T-helper 9 cell (primary cell): ENCODE data around the gene LAMA3.

Source experiments
- DNase-seq: peaks from one replicate; pipeline ENCODE4 v3.0.0-alpha.2; 2020

The LAMA3 gene

DNA sequence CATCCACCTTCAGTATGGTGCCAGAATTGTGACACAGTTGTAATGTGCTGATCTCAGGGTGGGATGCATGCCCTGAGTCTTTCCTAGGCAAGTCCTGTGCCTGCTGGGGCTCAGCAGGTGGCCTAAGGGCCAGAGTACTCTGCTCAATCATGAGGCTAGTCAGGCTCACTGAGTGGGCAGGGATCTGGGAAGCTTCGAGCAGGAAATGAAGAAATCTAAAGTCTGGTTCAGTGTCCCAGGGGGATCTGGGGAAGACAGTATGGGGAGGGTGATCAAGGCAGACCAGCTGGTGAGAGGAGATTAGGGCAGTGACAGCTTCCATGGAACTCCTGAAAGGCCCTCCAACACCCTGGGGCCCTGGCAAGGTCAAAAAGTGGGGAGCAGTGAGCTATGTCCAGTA, 17.7 kb upstream of the LAMA3 start:
- DNase-seq: no peak

DNA sequence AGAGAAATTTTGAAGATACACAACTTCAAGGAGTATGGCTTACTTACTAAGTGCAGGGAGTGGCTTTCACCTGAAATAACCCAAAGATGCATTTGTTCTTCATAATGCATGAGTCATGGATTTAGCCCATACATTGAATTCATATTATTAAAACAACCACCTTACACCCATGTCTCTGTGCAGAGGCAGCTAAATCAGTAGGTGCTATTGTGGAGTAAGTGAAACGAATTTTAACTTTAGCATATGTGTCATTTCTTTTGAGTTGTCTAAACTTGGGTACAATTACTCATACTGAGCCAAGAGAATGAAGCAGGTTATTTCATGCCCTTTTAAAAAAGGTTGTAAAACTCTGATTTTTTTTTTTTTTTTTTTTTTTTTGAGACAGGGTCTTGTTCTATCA, 15.5 kb upstream of the LAMA3 start:
- no peak for DNase-seq

DNA sequence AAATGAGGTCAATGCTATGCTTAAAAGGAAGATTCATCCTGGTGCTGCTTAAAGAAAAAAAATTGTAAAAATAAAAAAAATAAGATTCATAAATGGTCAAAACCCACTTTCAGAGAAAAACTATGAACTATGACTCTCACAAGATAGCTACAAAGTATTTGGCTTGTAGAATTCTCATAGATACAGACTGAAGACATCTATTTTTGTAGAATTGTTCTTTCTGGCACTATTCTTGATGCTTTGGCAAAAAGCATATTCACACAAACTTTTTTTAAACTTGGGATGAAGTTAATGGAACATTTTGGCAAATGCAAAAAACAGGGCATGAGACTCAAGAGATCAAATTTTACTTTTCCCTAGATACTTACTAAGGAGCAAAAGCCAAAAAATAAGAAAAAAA, 14.0 kb upstream of the LAMA3 start:
- DNase-seq: no peak

DNA sequence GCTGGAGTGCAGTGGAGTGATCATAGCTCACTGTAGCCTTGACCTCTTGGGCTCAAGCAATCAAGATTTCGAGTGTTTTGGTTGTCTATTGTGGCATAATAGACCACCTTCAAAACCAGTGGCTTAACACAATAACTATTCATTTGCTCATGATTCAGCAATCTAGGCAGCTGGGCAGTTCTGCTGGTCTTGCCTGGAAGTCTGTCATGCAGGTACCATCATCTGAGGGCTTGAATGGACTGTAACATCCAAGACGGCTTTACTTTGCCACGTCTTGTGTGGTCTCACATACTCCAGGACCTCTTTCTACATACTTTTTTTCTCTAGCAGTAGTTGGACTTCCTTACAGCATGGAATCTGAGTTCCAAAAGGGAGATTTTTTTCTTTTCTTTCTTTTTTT, 13.4 kb upstream of the LAMA3 start:
- DNase-seq: no peak

DNA sequence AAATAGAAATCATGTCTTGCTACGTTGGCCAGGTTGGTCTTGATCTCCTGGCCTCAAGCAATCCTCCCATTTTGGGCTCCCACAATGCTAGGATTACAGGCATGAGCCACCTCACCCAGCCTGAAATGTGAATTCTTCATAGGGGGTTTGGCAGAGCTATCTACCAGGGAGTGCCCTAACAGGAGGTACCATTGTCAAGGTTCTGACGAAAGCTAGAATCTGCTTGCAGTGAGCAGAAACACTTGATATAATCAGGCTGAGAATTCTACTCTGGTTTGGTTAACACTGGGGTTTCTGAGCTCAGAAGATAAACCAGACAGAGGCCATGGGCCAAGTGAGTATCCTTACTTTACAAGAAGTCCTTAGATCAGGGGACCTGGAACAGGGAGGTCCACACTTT, 7.2 kb upstream of the LAMA3 start:
- DNase-seq: no peak

DNA sequence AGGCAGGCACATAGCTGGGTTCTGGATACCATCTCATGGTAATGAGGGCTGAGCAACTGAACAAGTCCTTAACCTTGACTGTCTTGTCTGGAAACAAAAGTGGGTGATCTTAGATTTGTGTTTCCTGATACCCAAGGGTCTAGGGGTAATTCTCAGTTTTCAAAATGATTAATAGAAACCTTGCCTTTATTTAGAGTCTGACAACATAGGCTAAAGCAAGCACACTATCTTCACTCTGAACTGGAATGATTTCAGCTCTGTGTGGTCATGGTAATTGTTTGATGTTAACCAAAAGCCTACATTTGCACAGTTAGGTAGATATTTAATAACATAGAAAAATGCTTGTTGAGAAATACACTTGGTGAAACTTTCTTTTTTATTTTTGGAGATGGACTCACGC, 6.8 kb upstream of the LAMA3 start:
- no peak for DNase-seq

DNA sequence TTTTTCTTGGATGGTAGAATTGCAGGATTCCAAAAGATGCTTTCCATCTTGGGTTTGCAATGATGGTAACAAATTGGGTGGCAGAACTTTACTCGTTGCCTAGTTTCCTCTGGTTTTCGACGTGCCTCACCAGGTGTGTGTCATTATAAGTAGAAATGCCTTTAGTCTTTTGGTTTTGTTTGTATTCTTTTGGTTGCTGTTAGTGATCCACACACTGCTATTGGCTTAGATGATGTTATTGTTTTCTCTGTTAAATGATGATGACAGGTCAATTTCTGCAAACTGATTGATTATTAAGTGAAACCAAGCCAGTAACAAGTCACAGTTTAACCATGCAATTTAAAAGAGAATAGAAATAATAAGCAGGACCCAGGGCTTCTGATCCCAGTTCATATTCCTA, 6.1 kb upstream of the LAMA3 start:
- no peak for DNase-seq

DNA sequence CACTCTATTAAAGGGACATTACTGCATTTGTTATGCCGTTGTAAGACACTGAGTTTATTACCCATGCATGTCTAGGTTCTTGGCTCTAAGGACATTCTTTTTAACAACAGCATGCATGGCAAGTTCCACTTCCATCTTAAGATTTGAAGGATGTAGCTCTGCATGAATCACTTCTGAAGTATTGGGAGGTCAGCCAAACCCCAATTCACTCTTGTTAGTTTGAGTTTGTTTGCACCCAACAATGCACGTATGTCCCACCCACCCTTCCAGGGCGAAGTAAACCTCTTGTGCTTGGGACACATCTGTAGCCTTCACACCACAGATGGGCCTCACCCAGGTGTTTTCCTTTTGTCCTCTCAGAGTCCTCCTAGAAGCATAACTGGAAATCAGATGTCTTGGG, 5.6 kb upstream of the LAMA3 start:
- DNase-seq: no peak

DNA sequence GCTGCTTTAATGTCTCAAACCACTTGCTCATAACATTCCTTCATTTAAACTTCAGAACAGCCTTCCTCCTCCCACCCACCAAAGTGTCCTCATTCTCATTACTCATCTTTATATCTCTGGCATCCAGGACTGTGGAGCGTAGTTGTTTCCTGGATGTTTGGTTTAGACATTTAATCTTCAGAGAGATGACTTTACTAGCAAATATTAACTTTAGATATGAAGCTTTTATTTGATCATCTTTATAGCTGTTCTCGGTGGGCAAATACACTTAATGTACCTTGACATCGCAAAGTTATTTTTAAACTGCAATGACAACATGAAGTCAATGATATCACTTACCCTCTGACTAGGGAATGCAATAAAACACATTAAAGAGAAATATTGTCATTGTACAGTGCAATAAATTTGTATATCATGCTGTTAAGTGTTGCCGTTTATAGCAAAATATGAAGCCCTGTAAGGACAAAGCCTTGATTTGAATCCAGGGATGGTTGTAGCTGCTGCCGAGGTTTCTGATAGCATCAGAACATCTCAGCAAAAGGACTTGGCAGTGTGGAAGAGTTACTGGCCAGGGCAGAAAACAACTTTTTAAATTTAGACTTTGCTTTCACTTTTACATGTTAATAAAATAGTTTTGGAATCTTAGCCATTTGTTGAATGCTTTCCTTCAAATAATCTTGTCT, 4.6 kb upstream of the LAMA3 start:
- no peak for DNase-seq

DNA sequence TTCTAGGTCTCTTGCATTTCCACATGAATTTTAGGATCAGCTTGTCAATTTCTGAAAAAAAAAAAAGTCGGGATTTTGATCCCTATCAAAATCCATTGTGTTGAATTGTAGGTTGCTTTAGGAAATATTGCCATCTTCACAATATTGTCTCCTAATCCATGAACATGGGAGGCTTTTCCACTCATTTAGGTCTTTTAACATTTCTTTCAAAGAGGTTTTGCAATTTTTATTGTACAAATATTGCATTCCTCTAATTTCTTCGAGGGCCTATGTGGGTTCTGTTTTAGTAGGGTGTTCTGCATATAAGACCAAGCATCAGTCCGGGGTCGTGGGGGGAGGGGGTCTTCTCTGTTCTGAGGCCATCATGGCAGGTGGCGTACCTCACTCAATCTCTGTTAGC, 725 bp upstream of the LAMA3 start:
- no peak for DNase-seq

DNA sequence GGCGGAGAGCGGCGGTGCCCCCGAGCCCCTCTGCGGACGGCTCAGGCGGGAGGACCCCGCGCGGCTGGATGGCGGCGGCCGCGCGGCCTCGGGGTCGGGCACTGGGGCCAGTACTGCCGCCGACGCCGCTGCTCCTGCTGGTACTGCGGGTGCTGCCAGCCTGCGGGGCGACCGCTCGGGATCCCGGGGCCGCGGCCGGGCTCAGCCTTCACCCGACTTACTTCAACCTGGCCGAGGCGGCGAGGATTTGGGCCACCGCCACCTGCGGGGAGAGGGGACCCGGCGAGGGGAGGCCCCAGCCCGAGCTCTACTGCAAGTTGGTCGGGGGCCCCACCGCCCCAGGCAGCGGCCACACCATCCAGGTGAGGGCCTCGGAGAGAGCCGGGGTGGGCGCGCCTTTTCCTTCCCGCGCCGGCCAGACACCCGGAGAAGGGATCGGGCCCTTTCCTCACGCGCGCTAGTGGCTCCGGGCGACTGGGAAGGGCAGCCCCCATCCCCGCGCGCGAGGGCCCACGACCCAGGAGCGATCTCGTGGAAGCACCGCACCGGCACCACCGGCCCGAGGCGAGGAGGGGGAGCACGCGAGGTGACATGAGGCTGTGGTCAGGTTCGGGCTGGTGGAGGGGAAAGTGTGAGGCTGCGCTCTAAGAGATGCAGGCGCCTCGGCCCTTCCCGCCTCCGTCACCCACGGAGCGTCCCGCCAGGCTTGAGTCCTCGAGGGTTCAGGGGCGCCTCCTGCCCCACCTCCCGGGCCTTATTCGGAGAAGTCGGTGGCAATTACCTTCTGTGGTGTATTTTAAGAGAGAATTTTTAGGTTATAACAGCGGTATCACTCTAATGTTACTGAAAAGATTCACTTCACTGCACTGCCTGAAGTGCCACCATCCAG, 607 bp downstream of the LAMA3 start:
- DNase-seq: peak; percentile 2

DNA sequence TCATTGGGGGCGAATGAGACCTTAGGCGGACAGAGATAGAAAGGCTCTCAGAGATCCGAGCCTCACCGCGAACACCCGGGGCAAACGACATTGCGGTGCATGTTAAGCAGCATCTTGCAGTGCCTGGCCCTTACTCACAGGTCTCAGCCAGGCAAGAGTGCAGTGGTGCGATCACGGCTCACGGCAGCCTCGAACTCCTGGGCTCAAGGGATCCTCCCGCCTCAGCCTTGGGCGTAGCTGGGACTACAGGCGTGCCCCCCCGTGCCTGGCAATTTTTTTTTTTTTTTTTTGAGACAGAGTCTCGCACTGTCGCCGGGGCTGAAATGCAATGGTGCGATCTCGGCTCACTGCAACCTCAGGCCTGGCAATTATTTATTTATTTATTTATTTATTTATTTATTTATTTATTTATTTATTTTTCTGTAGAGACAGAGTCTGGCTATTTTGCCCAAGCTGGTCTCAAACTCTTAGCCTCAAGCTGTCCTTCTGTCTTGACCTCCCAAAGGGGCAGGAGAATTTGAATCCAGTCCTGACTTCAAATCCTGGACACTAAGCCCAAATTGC, 1.3 kb downstream of the LAMA3 start:
- no peak for DNase-seq

DNA sequence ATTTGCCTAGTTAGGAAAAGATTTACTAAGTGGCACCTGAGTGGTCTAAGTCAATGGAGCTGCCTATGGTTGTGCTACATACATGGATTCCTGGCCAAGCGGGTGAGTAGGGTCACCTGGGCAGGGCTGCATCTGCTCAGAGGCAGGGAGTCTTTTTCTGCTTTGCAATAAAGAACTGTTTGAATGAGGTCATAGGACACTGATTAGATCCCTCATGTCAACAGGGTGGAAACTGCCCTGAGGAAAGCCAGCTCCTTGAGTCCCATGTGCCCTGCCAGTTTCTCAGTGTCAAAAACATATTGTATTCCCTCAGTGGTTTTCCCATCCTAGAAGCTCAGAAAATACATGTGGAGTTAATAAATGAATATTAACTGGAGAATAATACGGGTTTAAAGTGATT, 4.6 kb downstream of the LAMA3 start:
- no peak for DNase-seq

DNA sequence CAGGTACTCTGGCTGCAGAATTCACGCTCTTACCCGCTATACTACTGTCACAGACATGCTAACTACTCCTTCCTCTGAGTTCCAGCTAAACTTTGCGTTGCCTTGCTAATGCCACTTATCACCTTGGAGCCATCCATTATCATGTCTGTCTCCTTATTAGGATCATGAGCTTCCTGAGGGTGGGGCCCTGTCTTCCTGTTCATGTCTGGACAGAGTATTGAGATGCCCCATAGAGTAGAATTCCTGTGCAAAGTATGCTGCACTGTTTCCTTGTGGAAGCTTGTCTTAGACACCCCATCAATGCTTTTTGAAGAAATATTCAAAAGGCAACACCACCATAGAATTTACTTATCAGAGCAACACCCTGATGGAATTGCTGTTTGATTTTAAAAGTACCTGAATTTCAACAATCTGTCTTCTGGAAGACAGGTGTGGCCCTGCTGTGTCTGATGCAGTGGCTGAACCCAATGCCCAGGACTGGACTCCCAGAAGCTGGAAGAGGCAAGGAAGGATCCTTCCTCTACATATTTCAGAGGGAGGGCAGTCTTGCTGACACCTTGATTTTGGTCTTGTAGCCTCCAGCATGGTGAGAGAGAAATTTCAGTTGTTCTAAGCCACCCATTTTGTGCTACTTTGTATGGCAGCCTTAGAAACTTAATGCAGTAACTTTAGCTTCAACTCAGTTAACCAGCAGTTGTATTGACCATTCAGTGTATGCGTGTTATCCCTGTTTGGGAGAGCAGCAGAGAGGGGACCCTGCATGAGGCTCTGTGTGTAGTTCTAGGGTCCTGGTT, 5.6 kb downstream of the LAMA3 start:
- DNase-seq: no peak

DNA sequence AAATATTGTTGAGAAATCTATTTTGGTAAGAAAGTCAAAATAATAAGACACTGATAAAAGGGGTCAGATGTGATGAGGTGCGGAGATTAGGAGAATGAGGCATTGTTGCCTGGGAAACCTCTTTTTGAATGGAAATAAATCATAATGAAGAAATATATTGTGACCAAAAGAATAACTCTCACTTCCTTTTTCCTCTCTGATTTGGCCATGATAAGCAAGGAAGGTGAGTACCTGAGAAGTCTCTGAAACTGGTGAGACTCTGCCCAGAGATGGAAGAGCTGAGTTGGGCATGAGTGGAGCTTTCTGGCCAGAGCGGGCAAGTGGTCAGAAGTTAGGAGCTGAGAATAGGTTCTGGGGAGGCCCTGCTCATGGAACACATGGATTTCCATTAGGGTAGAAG, 11.8 kb downstream of the LAMA3 start:
- no peak for DNase-seq

DNA sequence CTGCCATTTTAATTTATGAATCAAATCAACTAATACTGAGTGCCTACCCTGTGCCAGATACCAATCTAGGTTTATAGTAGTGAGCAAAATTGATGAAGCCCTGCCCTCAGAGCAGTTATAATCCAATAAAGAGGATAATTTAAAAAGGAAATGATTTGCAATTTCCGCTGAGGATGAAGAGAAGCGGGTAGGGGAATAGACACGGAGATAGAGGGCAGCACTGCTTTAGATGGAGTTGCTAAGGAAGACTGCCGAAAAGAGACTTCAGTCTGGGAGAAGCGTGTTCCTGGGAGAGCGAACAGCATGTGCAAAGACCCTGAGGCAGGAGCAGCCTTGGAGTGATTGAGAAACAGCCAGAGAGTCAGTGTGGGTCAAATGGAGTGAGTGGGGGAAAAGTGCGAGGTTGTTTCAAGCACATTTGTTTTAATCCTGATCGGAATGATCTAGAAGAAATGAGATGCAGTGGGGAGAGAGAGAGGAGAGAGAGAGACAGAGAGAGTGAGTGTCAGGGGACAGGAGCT, 12.4 kb downstream of the LAMA3 start:
- DNase-seq: no peak

DNA sequence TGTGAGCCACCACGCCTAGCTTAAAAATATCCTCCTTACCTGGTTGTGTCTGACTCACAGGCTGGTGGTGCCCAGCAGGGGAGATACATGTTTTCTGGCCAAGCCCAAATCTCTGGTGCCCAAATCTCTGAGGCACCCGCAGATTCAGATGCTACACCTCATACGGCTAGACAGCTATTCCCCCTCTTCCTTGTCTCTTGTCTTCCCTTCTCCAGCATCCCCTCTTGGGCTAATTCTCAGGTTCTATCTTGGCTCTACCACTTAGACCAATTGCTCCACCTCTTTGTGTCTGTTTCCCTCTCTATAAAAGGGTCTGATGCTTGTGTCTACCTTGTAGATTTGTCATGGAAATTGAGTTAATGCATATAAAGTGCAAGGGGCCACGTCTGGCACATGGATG, 13.4 kb downstream of the LAMA3 start:
- DNase-seq: no peak

DNA sequence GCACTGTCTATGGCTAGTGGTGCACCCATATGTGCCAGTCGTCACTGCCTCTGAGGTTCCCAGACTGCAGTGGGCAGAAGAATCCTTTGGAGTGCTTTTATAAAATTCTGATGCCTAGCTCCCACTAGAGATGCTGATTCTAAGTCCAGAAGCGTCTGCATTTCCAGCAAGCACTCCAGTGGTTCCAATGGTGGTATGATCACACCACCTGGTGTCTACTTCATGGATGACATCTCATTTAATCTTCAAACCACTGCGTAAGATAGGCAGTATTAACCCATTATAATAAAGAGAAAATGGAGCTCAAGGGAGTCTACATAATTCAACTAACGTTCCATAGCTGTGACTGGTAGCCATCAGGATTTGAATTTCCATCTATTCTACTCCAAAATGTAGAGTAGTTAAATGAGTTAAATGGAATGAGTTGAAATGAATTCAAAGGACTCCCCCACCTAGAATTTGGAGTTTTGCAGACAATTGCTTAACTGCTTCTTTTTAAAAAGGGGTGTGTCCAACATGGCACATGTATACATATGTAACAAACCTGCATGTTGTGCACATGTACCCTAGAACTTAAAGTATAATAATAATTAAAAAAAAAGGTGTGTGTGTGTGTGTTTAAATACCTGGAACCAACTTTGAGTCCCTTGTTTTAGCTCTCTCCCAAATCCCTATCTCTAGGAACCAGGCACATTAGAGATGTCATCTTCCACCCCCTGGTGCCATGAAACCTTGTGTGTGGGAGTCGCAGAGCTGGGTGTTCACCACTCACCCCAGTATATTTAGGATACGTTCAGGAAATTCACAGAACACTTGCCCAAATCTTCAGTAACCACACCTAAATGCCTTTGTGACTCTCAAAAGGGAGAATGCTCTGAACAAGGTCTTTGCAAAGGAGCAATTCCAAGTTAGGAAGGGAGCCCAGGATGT, 14.1 kb downstream of the LAMA3 start:
- DNase-seq: no peak

DNA sequence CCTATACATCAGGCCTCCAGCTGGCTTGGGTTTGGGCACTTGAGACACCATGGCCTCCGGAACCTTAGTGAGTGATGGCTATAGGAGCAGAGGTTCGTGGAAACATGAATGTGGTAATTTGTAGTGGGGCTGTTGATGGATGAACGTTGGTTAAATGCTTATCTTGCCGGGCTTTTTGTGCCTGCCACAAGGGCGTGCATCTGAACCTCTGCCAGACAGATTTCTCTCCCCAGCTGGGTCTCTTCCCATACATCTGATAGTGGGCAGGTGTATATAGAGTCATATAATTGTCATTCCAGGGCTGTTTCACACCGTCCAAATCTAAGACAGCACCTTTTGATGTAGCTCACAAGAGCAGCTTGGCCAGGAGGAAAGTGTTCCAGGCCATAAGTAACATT, 14.7 kb downstream of the LAMA3 start:
- DNase-seq: no peak

DNA sequence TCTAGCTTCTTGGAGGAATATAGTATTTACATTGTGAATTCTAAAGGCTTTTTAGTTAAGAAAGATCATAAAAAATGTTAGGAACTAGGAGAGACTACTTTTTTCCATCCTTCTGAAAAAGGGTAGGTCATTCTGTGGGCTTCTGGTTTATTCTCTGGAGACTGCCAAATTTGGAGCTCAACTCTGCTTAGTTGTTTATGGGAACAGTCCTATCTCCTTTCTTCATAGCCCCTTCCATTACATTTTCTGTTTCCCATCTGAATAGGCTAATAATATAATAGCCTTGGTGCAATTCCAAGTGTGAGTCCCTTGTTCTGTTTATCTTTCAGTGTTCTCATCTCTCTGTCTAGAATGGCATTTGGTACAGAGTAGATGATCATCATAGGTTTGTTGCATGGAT, 15.6 kb downstream of the LAMA3 start:
- no peak for DNase-seq

DNA sequence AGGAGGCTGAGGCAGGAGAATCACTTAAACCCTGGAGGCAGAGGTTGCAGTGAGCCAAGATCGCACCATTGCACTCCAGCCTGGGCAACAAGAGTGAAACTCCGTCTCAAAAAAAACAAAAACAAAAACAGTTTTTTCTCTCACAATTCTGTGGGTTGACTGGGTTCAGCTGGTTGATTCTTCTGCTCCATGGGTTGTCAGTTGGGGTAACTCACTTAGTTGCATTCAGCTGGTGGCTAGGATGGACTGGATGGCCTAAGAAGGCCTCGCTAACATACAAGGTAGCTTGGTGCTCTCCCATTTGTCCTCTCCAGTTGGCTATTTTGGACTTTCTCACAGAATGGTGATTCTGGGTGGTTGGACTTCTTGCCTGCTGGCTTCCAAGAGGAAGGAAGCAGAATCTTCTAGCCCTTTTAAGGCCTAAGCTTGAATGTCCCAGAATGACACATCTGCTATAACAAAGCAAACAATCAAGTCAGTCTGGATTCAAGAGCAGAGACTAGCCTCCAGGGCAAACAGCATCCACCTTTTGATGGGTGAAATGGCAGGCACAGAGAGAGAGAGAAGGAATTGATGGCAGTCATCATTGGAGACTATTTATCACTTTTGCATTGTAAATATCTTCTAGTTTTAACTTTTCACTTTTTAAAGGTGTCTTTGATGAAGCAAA, 17.9 kb downstream of the LAMA3 start:
- no peak for DNase-seq
